ENCODE measurements around the gene SLC35G3.
"Not testable (repeated sequence)": the region's sequence is repeated elsewhere in the genome, so short reads cannot be mapped to it uniquely, and the experiment has no call there.

The SLC35G3 gene

DNA sequence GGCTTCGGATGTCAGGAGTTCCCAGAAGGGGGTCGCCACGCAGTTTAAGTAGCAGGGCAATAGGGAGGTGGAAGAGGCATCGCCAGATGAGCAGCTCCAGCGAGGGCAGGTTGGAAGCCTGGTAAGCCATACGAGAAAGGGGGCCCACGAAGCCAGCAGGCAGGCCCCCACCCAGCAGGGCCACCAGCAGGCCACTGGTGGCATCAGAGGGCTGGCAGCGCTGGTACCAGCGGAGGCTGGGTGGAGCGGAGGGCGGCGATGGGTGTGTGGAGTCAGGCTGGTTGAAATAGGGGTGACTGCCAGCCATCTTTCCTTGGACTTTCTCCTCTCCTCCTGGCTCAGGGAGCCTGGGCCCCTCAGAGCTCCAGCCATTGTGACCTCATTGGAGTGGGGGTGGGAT is at the start of gene SLC35G3:
SLC35G3 (minus strand) TSS at position 393 of the 400 bp plus-strand sequence; CDS start at position 307, 86 bp downstream.
- DNase-seq (ENCODE audit: low read depth, low spot score) = not testable (repeated sequence)

DNA sequence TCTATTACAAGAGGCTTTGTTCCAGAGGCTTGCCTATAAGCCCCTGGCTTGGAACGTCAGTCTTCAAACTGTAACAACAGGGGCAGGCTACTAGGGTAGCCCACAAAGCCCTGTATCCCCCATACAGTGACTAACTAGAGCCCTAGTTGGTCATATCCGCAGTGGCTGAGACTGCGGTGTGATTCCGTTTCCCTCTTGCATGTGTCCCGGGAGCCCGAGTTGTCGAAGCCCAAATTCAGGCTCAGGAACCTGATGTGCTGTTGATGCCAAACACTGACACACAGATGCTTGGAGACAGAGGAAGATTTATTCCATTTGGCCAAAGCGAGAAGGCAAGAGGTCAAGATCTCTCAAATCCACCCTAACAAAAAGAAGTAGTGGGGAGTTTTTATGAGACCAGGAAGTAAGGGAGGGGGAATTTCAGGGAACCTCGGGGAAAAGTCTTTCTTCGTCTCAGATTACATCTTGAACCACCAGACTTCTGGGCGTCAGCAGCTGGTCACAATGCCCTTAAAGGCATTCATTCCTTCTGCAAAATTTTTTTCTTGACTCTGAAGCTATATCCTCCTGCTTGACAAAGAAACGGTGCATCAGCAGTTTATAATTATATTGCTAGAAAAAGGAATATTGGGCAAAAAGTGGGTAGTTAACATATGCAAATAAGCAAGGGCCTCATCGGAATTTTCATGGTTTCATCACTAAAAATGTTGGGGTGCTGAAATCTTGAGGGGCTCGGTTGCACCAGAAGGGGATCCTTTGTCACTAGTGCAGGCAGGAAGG is 49.6 kb upstream of the SLC35G3 start:
- DNase-seq (ENCODE audit: low read depth, low spot score) = no peak

DNA sequence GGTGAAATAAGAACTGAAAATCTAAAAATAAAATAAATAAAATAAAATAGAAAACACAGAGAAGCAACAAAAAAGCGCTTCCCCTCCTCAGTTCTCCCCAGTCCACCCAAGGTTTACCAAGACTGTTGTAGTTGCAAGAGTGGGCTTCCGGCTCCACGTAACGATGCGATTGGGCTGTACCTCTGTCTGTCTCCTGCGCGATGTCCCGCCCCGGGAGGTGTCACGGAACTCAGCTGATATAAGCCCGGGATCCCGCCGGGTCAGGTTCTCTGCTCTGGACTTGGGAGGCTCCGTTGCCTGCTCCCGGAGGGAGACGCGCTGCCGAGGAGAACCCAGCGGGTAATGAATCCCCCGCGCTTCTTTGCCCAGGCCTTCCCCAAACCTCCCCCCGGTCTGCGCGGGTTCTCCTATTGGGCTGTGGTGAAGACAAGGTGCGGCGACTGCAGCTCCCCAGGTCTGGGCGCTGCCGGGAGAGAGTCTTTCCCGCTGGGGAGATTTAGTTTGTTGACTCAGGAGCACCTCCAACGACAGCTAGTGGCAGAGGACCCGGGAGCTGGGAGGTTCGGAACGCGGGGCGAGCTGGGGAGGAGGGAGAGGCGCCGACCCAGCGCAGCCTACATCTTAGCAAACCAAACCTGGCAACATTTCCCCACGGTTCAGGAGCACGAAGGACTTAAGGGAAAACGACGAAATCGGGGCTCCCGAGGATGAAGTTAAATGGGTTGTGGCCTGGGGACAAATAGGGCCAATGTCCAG is 48.8 kb upstream of the SLC35G3 start, which contains the start of gene SLFN5:
SLFN5 (plus strand) TSS at position 268 of the 756 bp plus-strand sequence. CDS start 15,619 bp downstream, outside the sequence.
- DNase-seq (ENCODE audit: low read depth, low spot score) = peak; percentile 68

DNA sequence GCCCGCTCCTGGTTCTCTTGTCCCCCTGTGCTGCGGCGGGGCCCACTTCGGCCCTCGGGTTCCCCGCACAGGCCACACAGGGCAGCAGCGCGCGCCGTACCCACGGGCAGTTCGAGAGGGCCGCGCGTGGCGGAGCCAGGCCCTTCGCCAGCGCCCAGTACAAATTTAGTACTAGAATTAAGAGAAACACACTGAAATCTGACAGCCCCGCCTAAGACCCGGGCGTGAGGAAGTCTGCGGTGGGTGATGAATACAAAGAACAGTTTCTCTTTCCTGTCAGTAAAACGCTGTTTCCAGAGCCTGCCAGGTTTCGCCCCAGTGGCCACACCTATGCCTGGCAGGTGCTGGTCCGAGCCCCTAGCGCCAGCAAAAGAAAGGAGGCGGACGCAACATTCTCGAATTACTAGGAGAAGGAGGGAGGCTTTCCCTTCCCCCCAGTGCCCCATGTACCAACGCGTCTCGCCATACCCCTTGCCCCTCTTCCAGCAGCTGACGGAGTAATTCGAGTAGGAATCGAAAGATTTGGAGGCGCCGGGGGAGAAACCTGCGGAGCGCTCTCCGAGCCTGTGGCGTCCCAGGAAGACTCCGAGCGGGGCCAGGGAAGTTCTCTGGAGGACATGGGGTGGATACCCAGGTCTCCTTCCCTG is 48.1 kb upstream of the SLC35G3 start:
- DNase-seq (ENCODE audit: low read depth, low spot score) = no peak

DNA sequence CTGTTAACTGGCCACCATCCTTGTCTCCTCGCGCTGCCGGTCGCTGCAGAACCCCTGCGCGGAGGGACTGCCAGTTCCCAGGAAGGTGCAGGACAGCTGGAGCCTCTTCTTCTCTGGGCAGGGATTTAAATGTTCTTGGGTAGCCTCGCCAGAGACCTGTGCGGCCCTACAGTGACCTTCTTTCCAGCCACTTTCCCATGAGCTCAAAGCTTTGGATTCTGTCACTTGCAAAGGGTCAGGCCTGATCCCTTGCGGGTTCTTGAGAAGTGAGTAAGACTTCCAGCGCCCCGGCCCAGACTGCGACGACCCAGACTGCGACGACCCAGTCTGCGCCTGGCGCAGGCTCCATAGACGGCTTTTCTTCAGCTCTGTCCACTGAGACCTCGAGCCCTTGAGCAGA is 47.3 kb upstream of the SLC35G3 start:
- no peak for DNase-seq (ENCODE audit: low read depth, low spot score)

DNA sequence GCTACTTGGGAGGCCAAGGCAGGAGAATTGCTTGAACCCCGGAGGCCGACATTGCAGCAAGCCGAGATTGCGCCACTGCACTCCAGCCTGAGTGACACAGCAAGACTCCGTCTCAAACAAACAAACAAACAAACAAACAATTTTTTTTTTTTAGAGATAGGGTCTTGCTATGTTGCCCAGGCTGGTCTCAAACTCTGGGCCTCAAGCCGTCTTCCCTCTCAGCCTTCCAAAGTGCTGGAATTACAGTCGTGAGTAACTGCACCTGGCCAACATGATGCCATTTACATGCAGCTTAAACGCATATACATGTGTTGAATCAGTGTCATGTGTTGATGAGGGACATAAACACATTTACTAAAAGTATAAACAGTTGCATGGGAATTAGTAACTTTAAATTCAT is 46.7 kb upstream of the SLC35G3 start:
- DNase-seq (ENCODE audit: low read depth, low spot score) = no peak

DNA sequence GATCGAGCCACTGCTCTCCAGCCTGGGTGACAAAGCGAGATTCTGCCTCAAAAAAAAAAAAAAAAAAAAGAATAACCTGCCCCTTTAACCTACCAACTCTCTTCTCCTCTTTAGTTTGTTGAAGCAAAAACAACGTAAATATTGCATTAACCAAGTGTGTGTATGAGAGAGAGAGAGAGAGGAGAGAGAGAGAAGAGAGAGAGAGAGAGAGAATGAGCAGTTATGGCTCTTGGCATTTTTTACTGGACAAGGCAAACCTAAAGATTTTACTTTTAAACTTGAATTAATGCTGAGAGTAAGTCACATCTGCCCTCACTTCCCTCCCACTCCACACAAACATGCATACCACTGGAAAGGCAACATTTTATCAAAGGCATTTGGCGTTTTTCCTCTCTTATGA is 45.6 kb upstream of the SLC35G3 start:
- no peak for DNase-seq (ENCODE audit: low read depth, low spot score)

DNA sequence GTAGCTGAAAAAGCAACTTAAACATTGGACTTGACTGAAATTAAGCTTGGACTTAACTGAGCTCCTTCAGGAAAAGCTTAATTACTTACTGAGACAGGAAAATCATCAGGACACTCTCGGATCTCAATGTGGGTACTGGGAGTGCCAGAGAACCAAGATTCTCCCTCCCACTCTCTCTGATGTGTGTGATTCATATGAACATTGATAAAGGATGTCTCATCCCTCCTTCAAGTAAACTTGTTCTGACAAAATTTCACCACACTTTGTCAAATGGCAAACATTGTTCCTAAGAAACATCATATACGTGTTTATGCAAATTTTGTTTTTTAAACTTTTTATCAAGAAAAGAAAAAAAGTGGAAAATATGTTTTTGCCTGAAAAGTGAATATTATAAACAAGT is 44.6 kb upstream of the SLC35G3 start:
- DNase-seq (ENCODE audit: low read depth, low spot score) = no peak

DNA sequence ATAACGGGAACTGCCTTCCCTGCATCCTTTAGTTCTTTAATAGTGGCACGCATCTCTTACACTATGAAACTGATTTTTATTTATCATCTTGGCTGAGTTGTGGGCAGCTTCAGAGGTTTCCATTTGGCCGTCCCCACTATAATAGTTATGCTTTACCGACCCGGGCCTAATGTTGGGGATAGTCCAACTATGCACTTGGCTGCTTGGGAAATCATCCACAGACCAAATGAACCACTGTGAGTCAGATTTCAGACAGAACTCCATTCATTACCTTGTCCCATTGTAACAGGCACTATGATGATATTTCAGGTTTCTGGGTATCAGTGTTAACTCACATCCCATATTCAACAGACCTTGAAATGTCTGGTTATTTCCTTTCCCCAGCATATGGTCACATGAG is 42.6 kb upstream of the SLC35G3 start:
- no peak for DNase-seq (ENCODE audit: low read depth, low spot score)

DNA sequence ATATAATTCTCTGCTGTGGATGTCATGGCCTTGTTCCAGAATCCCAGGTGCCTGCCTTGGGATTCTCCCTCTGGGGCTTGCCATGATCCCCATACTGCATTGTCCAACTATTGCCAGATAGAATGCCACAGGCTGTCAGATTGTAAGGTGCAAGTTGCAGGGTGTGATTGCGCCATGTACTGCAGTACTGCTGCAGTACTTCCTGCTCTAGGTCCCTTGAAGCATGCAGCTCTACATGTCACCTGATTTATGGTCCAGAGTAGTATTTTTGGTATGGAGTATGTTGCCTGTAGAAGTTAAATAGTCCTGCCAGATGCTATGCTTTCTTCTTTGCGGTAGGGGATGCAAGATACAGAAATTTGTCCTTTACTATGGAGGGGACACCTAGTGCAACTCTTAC is 41.7 kb upstream of the SLC35G3 start:
- no peak for DNase-seq (ENCODE audit: low read depth, low spot score)

DNA sequence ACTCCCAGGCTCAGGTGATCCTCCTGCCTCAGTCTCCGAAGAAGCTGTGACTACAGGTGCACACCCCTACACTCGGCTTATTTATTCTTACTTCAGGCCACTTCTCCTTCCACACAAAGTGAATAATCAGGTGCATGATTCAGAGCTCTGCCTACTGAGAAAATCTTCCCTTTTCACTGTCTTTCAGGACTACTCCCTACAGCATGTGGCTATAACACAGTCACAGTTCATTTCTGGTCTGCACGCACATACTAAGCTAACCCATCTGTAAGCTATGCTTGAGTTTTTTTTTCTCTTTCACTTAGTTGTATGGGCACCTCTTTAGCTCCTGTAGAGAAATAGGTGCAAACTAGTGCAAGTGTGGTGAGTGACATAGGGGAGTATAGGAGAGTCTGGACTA is 41.1 kb upstream of the SLC35G3 start:
- no peak for DNase-seq (ENCODE audit: low read depth, low spot score)

DNA sequence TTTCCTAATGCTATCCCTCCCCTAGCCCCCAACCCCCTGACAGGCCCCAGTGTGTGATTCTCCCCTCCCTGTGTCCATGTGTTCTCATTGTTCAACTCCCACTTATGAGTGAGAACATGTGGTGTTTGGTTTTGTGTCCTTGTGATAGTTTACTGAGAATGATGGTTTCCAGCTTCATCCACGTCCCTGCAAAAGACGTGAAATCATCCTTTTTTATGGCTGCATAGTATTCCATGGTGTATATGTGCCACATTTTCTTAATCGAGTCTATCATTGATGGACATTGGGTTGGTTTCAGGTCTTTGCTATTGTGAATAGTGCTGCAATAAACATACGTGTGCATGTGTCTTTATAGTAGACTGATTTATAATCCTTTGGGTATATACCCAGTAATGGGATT is 40.1 kb upstream of the SLC35G3 start:
- not testable (repeated sequence) for DNase-seq (ENCODE audit: low read depth, low spot score)

DNA sequence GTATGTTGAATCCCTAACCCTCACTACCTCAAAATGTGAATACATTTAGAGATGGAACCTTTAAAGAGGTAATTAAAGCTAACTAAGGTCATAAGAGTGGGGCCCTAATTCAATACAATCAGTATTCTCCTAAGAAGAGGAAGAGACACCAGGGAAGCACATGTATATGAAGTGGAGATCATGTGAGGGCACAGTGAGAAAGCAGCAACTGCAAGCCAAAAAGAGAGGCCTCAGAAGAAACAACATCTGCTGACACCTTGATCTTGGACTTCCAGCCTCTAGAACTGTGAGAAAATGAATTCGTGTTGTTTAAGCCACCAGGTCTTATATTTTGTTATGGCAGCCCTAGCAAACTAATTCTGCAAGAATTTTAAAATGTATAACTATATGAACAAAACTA is 35.4 kb upstream of the SLC35G3 start:
- no peak for DNase-seq (ENCODE audit: low read depth, low spot score)

DNA sequence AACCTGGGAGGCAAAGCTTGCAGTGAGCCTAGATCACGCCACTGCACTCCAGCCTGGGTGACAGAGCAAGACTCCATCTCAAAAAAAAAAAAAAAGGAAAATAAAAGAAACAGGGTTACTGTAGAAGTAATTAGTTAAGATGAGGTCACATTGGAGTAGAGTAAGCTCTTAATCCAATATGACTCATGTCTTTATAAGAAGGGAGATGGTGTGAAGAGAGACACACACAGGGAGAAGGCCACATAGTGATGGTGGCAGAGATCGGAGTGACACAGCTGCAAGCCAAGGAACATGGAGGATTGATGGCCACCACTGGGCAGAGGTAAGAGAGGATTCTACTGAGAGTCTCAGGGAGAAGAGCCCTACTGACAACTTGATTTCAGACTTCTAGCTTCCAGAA is 33.4 kb upstream of the SLC35G3 start:
- no peak for DNase-seq (ENCODE audit: low read depth, low spot score)

DNA sequence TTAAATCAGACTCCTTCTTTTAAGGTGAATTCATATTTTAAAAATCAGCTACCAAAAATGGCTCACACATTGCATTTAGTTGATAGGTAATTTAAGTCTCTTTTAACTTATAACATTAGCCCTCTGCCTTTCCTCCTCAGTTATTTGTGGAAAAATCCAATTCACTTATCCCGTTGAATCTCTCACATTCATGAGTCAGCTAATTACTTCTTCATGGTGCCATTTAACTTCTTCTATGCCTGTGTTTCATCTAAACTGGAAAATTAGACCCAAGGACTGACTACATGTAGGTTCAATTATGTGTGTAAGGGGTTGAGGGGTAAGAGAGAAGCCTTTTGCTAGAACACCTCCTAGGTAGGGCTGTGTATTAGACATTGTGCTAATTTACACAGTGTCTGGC is 30.2 kb upstream of the SLC35G3 start:
- no peak for DNase-seq (ENCODE audit: low read depth, low spot score)

DNA sequence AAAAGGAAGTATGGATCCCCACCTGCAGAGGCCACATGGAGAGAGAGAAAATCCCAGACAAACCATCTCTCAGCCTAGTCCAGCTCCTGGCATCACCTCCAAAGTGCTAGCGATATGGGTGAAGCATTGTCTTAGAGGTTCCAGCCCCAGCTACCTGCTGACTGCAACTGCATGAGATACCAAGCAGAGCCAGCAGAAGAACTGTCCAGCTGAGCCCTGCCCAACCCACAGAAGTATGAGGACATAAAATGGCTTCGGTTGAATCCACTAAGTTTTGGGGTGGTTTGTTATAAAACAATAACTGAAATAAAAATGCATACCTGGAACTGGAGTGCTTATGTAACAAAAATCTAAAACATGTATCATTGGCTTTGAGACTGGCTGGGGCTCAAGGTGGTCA is 28.3 kb upstream of the SLC35G3 start:
- no peak for DNase-seq (ENCODE audit: low read depth, low spot score)

DNA sequence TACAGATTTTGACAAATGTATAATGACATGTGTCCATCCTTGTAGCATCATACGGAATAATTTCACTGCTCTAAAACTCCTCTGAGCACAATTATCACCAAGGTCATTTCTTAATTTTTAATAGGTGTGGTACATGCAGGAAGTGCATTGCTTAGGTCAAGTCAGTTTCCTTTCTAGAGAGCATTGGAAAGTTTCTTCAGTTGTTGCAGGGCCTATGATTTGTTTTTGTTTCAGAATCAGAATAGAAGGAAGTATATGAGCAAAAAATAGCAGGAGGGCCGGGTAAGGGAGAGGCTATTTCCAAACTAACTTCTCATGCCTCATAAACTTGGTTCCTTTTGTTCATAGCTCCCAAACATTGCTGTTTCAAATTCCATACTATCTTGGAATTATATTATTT is 24.7 kb upstream of the SLC35G3 start:
- no peak for DNase-seq (ENCODE audit: low read depth, low spot score)

DNA sequence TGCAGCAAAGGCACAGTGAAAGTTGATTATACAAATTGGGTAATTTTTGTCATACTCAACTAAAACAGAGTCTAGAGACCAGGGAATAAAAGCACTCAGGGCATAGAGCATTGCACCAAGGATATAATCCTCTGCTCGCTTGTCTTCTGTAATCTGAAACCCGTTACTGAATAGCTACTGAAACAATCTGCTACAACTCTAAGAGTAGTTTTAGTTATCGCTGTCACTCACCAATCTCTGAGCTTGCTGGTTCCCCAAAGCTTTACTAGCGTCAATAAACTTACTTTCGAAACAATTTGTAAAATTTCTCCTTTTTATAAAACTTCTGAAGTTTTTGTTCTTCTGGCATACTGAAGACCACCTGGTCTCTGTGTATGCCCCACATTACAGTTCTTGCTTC is 22.9 kb upstream of the SLC35G3 start:
- no peak for DNase-seq (ENCODE audit: low read depth, low spot score)

DNA sequence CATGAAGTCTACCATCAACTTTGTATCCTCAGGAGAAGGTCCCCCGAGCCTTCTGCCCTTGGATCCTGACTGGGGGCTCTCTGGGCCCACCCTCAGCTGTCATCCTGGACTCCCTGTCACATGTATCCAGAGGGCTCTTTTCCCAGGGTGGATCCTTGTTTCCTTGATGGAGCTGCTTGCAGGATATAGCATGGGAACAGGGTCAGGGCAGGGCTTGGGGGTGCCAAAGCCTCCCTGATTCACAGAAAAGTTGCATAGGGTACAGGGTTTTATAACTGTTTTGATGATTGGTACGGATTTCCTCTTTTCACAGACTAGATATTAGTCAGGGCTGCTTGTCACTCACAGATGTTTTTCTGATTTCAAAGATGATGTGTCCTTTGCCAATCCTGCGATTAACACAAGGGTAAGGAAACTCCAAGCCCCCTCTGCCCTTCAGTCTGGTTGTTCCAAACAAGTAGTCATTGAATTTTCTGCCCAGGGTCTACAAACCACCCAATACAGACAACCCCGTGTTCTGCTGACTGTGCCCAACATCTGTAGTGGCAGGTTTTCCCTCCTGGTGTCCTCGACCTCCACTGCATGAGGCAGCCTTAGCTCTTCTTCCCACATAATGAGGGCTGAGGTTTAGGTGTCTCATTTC is 20.6 kb upstream of the SLC35G3 start:
- DNase-seq (ENCODE audit: low read depth, low spot score) = no peak

DNA sequence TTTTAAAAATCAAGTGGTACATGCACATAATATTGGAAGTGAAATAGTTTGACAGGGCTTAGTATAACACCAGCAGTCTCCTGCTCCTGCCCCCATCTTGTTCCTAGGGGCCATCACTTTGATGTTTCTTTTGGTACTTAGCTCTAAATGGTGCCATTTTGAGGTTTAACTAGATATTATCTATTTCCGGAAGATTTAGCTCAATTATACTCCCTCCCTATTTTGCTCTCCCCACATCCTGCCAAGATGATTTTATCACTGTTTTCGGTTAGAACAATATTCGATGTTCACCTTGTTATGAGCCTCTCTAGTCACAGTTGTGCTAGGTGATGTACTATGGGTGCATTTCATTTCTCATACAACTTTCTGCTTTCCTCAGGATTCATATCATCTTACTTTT is 20.0 kb upstream of the SLC35G3 start:
- no peak for DNase-seq (ENCODE audit: low read depth, low spot score)

DNA sequence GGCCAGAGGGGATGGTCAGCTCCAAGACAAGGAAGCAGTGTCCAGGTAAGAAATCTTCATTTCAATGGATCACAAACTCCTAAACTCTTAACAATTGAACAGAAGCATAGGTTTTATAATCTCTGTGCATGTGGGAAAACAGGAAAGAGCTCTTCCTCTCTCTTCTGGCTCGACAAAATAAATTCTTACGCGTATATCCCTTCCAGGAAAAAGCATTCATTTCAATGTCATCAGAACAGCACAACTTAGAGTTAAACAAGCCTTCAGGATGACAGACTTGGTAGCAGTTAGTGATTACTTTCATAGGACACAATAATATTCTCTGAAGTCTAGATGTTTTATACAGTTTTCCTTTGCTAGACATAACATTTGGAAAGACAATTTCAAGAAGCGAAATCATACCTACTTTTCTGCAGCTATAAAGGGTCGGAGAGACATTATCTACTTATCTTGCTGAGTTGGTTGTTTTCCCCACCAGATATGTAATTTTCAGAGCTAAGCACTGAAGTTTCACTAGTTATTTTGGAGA is 19.3 kb upstream of the SLC35G3 start:
- DNase-seq (ENCODE audit: low read depth, low spot score) = no peak

DNA sequence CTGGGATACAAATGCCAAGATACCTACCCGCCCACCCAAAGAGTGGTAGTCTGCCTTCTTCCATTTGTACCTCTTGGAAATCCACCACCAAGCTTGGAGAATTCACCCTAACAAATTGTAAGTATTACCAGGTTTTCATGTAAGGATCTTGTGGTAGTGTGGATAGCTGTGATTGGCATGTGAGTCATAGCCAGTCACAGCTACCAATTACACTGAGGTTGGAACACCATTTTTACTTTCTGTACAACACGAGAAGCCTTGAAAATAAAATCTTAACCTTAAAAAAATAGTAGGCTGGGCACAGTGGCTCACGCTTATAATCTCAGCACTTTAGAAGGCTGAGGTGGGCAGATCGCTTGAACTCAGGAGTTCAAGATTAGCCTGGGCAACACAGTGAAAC is 18.5 kb upstream of the SLC35G3 start:
- DNase-seq (ENCODE audit: low read depth, low spot score) = no peak
